HepG2 (cell line): ENCODE data around the gene COCH.

ENCODE experiments used
- HDAC1 ChIP-seq: sonication (generic); formaldehyde crosslinking; IDR thresholded peaks from 2 replicates; pipeline ENCODE4 v1.5.1; 2020; ENCODE audit warnings: mild to moderate bottlenecking, missing genetic modification reagents
- MTF1 ChIP-seq: sonication (generic); formaldehyde crosslinking; IDR thresholded peaks from 2 replicates; pipeline ENCODE4 v1.5.0; 2020; ENCODE audit warnings: missing genetic modification reagents
- SMAD1 ChIP-seq: sonication (generic); formaldehyde crosslinking; IDR thresholded peaks from 2 replicates; pipeline ENCODE4 v1.4.0; 2020; ENCODE audit warnings: missing genetic modification reagents, low read depth, mild to moderate bottlenecking, borderline replicate concordance
- SMC3 ChIP-seq: IDR thresholded peaks from 2 replicates; pipeline ENCODE4 v1.6.1; 2011; ENCODE audit warnings: low read length, improper control_type of control experiment
- SP1 ChIP-seq, 2 experiments: fragments of 450-650 bp in 1 of 2; sonication (generic) in 1 of 2; formaldehyde crosslinking in 1 of 2; IDR thresholded peaks; 2 replicates each; pipeline versions ENCODE4 v1.4.0 to v1.6.1; 2016 to 2020; ENCODE audit warnings: missing genetic modification reagents in 1 of 2
- ZNF432 ChIP-seq: sonication (generic); formaldehyde crosslinking; IDR thresholded peaks from 2 replicates; pipeline ENCODE4 v1.5.0; 2020; ENCODE audit warnings: missing genetic modification reagents, mild to moderate bottlenecking, borderline replicate concordance
- TF ChIP-seq, protein P1 (sequence below): sonication (generic); formaldehyde crosslinking; IDR thresholded peaks from 2 replicates; pipeline ENCODE4 v1.4.0; 2020; ENCODE audit warnings: missing genetic modification reagents, borderline replicate concordance
- TF ChIP-seq, protein P2 (sequence below): sonication (generic); formaldehyde crosslinking; IDR thresholded peaks from 2 replicates; pipeline ENCODE4 v1.4.0; 2020; ENCODE audit warnings: mild to moderate bottlenecking, low read depth, missing genetic modification reagents
- TF ChIP-seq, protein P3 (sequence below), 2 experiments: IDR thresholded peaks; 2 replicates each; pipeline ENCODE4 v1.6.1; 2011 to 2012; ENCODE audit warnings: low read length in 2 of 2, borderline replicate concordance in 1 of 2, low read depth in 1 of 2, mild to moderate bottlenecking in 1 of 2, moderate library complexity in 1 of 2
- TF ChIP-seq, protein P4 (sequence below): sonication (generic); formaldehyde crosslinking; IDR thresholded peaks from 2 replicates; pipeline ENCODE4 v1.4.0; 2020; ENCODE audit warnings: missing genetic modification reagents
- TF ChIP-seq, protein P5 (sequence below): sonication (generic); formaldehyde crosslinking; IDR thresholded peaks from 2 replicates; pipeline ENCODE4 v1.4.0; 2020; ENCODE audit warnings: missing genetic modification reagents
- TF ChIP-seq, protein P6 (sequence below): sonication (generic); formaldehyde crosslinking; IDR thresholded peaks from 2 replicates; pipeline ENCODE4 v1.4.0; 2020; ENCODE audit warnings: missing genetic modification reagents
- TF ChIP-seq, protein P7 (sequence below): sonication (generic); formaldehyde crosslinking; IDR thresholded peaks from 2 replicates; pipeline ENCODE4 v1.5.0; 2020; ENCODE audit warnings: missing genetic modification reagents, mild to moderate bottlenecking, borderline replicate concordance

DNA sequence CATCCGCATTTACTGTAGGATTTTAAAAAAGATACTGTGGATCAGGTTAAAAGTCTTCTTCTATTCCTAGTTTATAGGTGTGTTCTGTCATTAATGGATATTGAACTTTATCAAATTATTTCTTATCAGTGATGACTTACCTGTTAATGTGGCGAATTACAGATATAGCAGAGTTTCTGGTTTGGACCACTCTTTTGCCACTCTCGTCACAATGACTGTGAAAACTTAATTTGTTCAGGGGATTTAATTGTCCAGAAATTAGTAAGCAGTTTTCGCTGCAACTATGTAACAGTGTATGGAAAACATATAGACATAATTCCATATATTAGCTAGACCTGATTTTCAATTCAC is 14.9 kb downstream of the COCH start:
- TF ChIP-seq, protein P1, sequence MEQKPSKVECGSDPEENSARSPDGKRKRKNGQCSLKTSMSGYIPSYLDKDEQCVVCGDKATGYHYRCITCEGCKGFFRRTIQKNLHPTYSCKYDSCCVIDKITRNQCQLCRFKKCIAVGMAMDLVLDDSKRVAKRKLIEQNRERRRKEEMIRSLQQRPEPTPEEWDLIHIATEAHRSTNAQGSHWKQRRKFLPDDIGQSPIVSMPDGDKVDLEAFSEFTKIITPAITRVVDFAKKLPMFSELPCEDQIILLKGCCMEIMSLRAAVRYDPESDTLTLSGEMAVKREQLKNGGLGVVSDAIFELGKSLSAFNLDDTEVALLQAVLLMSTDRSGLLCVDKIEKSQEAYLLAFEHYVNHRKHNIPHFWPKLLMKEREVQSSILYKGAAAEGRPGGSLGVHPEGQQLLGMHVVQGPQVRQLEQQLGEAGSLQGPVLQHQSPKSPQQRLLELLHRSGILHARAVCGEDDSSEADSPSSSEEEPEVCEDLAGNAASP, result no peak
- TF ChIP-seq, protein P2, sequence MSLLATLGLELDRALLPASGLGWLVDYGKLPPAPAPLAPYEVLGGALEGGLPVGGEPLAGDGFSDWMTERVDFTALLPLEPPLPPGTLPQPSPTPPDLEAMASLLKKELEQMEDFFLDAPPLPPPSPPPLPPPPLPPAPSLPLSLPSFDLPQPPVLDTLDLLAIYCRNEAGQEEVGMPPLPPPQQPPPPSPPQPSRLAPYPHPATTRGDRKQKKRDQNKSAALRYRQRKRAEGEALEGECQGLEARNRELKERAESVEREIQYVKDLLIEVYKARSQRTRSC (CRISPR knock-in tag), result no peak
- TF ChIP-seq, protein P3, sequence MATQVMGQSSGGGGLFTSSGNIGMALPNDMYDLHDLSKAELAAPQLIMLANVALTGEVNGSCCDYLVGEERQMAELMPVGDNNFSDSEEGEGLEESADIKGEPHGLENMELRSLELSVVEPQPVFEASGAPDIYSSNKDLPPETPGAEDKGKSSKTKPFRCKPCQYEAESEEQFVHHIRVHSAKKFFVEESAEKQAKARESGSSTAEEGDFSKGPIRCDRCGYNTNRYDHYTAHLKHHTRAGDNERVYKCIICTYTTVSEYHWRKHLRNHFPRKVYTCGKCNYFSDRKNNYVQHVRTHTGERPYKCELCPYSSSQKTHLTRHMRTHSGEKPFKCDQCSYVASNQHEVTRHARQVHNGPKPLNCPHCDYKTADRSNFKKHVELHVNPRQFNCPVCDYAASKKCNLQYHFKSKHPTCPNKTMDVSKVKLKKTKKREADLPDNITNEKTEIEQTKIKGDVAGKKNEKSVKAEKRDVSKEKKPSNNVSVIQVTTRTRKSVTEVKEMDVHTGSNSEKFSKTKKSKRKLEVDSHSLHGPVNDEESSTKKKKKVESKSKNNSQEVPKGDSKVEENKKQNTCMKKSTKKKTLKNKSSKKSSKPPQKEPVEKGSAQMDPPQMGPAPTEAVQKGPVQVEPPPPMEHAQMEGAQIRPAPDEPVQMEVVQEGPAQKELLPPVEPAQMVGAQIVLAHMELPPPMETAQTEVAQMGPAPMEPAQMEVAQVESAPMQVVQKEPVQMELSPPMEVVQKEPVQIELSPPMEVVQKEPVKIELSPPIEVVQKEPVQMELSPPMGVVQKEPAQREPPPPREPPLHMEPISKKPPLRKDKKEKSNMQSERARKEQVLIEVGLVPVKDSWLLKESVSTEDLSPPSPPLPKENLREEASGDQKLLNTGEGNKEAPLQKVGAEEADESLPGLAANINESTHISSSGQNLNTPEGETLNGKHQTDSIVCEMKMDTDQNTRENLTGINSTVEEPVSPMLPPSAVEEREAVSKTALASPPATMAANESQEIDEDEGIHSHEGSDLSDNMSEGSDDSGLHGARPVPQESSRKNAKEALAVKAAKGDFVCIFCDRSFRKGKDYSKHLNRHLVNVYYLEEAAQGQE (IDR thresholded peaks at IDR 0.05; ENCODE audit: borderline replicate concordance in 1 of 2, low read depth in 1 of 2, low read length in 2 of 2), result no peak
- TF ChIP-seq, protein P4, sequence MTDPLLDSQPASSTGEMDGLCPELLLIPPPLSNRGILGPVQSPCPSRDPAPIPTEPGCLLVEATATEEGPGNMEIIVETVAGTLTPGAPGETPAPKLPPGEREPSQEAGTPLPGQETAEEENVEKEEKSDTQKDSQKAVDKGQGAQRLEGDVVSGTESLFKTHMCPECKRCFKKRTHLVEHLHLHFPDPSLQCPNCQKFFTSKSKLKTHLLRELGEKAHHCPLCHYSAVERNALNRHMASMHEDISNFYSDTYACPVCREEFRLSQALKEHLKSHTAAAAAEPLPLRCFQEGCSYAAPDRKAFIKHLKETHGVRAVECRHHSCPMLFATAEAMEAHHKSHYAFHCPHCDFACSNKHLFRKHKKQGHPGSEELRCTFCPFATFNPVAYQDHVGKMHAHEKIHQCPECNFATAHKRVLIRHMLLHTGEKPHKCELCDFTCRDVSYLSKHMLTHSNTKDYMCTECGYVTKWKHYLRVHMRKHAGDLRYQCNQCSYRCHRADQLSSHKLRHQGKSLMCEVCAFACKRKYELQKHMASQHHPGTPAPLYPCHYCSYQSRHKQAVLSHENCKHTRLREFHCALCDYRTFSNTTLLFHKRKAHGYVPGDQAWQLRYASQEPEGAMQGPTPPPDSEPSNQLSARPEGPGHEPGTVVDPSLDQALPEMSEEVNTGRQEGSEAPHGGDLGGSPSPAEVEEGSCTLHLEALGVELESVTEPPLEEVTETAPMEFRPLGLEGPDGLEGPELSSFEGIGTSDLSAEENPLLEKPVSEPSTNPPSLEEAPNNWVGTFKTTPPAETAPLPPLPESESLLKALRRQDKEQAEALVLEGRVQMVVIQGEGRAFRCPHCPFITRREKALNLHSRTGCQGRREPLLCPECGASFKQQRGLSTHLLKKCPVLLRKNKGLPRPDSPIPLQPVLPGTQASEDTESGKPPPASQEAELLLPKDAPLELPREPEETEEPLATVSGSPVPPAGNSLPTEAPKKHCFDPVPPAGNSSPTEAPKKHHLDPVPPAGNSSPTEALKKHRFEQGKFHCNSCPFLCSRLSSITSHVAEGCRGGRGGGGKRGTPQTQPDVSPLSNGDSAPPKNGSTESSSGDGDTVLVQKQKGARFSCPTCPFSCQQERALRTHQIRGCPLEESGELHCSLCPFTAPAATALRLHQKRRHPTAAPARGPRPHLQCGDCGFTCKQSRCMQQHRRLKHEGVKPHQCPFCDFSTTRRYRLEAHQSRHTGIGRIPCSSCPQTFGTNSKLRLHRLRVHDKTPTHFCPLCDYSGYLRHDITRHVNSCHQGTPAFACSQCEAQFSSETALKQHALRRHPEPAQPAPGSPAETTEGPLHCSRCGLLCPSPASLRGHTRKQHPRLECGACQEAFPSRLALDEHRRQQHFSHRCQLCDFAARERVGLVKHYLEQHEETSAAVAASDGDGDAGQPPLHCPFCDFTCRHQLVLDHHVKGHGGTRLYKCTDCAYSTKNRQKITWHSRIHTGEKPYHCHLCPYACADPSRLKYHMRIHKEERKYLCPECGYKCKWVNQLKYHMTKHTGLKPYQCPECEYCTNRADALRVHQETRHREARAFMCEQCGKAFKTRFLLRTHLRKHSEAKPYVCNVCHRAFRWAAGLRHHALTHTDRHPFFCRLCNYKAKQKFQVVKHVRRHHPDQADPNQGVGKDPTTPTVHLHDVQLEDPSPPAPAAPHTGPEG (CRISPR knock-in tag), result no peak
- TF ChIP-seq SMAD1 (no peak), ZNF432 (CRISPR knock-in tag) (no peak), SMC3 (no peak), MTF1 (CRISPR knock-in tag) (no peak), SP1 (IDR thresholded peaks at IDR 0.05) (no peak), SP1 (CRISPR knock-in tag; IDR thresholded peaks at IDR 0.05) (no peak), HDAC1 (CRISPR knock-in tag) (no peak)
- TF ChIP-seq, protein P5, sequence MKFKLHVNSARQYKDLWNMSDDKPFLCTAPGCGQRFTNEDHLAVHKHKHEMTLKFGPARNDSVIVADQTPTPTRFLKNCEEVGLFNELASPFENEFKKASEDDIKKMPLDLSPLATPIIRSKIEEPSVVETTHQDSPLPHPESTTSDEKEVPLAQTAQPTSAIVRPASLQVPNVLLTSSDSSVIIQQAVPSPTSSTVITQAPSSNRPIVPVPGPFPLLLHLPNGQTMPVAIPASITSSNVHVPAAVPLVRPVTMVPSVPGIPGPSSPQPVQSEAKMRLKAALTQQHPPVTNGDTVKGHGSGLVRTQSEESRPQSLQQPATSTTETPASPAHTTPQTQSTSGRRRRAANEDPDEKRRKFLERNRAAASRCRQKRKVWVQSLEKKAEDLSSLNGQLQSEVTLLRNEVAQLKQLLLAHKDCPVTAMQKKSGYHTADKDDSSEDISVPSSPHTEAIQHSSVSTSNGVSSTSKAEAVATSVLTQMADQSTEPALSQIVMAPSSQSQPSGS, result no peak
- TF ChIP-seq, protein P6, sequence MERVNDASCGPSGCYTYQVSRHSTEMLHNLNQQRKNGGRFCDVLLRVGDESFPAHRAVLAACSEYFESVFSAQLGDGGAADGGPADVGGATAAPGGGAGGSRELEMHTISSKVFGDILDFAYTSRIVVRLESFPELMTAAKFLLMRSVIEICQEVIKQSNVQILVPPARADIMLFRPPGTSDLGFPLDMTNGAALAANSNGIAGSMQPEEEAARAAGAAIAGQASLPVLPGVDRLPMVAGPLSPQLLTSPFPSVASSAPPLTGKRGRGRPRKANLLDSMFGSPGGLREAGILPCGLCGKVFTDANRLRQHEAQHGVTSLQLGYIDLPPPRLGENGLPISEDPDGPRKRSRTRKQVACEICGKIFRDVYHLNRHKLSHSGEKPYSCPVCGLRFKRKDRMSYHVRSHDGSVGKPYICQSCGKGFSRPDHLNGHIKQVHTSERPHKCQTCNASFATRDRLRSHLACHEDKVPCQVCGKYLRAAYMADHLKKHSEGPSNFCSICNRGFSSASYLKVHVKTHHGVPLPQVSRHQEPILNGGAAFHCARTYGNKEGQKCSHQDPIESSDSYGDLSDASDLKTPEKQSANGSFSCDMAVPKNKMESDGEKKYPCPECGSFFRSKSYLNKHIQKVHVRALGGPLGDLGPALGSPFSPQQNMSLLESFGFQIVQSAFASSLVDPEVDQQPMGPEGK (CRISPR knock-in tag), result no peak
- TF ChIP-seq, protein P7, sequence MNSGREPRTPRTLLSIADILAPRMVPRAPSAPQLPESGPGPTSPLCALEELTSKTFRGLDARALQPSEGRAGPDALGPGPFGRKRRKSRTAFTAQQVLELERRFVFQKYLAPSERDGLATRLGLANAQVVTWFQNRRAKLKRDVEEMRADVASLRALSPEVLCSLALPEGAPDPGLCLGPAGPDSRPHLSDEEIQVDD (CRISPR knock-in tag), result no peak
